GM18502 (cell line): ENCODE results near the gene SORCS2.

ENCODE experiments used
- ATAC-seq: cut with Tn5 transposase; IDR thresholded peaks from one replicate; pipeline ENCODE4 v1.9.1; 2021; ENCODE audit warnings: mild to moderate bottlenecking; ENCODE audit not compliant: unreplicated experiment, poor library complexity

Gene SORCS2

DNA sequence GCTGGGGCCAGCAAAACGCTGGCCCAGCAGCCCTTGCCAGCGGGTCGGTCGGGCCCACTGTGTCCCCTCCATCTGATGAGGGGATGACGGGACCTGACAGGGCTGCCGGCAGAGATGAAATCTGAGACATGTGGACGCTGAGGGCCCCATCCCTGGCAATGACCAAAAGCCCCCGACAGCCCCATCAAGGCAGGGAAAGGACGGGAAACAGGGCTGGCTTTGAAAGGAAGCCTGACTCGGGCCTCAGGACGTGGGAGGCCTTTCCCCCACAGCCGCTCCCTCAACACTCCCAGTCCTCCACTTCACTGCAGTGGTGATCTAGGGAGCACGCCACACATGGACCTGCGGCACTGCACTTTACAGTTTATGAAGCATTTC is 544.9 kb downstream of the SORCS2 start:
- ATAC-seq, result no peak

DNA sequence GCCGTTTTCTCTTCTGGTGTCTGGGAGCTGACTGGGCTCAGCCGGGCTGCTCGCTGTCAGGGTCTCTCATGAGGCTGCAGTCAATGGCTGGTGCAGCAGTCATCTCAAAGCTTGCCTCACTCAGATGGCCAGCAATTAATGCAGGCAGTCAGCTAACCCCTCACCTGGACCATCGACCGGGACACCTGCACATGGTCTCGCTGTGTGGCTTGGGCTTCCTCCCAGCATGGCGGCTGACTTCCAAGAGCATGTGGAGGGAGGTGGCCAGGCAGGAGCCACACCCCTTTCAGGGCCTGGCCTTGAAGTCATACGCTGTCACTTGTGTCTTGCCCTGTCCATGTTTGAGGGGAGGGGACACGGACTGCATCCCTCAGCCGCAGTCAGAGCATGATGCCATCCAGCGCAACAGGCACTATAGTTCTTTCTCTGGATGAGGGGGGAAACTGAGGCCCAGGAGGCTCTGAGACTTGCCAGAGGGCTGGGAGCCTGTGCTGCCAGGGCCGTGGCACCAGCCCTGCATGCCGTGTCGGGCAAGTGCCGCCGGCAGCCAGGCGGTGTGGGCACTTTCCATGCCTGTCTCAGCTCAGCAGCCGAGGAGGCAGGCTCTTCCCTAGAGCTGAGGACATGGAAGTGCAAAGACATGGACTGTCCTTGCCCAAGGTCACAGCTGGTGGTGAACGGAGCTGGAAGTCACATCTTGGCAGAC is 545.6 kb downstream of the SORCS2 start:
- ATAC-seq, result no peak

DNA sequence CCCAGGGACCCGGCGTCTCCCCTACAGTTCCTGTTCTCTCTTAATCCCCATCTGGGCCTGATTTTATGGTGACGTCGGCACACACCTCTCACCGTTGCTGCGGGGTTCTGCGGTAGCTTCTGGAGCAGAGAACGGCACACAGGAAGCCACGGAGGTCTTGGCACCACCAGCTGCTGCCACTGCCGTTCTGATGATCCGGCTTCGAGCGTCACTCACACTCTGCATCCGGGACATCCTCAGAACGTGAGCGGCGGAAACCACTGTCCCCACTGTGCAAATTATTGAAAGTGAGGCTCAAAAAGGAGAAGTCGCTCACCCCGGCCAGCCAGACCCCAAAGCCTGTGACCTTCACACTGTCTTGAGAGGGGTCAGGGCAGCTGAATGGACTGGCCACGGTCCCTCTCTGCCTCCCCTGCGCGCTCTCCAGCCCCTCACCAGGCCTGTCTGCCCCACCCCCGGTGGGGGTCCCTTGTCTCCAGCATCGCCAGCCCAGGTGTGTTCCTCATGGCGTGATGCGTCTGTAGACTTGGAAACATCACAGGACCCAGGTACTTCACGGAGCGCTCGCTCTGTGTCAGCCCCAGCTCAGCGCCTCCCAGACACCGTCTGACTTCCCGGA is 546.2 kb downstream of the SORCS2 start:
- no peak for ATAC-seq

DNA sequence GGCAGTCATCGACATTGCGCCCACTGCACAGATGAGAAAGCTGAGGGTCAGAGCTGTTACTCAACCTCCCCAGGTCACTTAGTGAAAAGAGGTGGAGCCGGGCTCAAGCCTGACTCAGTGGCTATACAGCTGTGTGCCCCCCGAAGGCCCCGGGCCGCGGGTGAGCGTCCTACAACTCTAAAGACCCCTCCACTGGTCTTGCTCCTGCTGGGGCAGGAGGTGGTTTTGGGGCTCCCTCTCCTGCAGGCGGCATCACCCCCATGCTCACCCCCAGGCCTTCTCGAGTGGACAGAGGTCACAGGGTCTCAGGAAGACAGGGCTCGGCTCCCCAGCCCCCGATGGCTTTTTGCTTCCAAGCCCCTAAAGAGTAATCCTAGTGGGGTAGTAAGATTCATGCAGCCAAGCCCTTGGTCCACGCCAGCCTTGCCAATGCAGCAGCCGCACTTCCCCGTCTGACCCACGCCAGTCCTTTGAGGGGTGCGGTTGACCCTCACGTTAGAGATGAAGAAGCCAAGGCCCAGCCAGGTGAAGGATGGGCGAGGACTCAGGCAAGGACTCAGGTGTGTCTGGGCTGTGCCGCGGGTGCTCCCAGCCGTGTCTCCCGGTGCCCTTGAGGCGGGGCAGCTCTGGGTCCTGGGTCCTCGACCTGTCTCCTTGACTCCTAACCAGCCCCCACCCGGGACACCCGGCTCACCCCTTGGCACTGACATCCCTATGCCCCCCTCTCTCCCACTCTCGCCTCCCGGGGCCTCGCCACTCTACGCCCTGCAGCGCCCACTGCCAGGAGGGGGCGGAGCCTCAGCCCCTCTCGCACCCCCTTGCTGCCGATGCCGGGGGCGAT is 547.0 kb downstream of the SORCS2 start:
- ATAC-seq, result no peak

GRCh38 chr4:7739918-7740865 is 547.9 kb downstream of the SORCS2 start:
- no peak for ATAC-seq

GRCh38 chr4:7740866-7741525 is 548.7 kb downstream of the SORCS2 start:
- ATAC-seq, result no peak

GRCh38 chr4:7741946-7742806 is 549.8 kb downstream of the SORCS2 start:
- ATAC-seq, result no peak

- no peak for ATAC-seq
Observed at GRCh38 chr4:7742807-7743280, 550.5 kb downstream of the SORCS2 start.

DNA sequence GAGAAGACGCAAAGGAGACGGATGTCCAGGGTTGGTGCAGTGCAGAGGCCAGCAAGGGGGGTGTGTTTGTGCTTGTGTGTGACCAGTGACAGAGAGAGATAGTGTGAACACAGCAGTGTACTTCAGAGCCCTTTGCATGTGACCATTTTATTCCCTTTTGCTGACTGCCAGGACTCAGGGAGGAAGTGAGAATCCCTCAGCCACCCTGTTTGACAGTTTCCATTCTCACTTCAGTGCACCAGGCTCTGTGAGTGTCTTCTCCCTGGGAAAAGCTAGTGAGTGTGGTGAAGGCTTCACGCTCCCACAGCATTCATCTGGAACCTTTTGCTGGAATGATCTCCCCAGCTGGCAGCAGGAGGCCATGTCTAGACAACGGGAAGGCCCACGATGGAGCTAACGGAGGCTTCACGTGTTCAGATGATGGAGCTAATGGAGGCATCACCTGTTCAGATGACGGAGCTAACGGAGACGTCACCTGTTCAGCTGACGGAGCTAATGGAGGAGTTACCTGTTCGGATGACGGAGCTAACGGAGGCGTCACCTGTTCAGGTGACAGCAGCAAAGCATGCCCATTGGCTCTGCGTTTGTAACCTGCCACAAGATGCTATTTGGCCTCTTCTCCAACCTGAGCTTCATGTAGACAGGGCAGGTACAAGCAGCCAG is 551.9 kb downstream of the SORCS2 start:
- no peak for ATAC-seq

GRCh38 chr4:7745301-7745885 is 553.1 kb downstream of the SORCS2 start:
- ATAC-seq, result no peak

DNA sequence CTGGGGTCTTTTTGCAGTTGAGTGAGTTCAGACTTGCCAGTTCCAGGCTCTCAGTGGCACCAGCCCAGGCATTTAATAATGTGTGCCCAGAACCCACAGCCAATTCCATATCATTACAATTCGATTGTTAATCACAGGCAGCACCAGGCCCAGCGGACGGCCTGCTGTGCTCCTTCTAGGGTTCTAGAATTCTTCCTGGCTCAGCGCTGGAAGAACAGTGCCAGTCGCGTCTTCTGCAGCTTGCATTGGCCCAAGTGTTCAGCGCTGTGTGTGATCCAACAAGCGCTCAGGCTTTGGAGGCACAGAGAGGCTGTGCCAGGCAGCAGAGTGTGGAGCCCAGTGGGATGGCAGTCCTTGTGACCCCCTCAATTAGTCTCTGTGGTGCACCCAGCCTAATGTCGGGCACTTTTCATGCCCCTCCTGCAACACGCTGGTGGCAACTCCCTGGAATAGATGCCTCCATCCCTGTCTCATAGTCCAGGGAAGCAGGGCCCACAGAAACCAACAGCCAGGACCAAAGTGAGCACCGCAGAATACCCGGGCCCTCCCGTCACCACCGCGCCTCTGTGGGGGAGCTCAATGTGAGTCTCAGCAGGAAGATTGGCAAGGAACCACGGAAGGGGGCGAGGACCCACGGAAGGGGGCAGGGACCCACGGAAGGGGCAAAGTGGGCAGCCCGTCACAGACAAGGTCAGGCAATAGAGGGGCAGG is 554.2 kb downstream of the SORCS2 start:
- no peak for ATAC-seq

GRCh38 chr4:7747062-7747385 is 554.7 kb downstream of the SORCS2 start:
- no peak for ATAC-seq

GRCh38 chr4:7747566-7747965 is 555.2 kb downstream of the SORCS2 start:
- no peak for ATAC-seq

- ATAC-seq, result no peak
Observed at GRCh38 chr4:7750523-7750922, 558.2 kb downstream of the SORCS2 start.

GRCh38 chr4:7750972-7751371 is 558.6 kb downstream of the SORCS2 start:
- ATAC-seq, result no peak

GRCh38 chr4:7752649-7753048 is 560.3 kb downstream of the SORCS2 start:
- no peak for ATAC-seq

GRCh38 chr4:7753271-7753670 is 560.9 kb downstream of the SORCS2 start:
- ATAC-seq, result no peak
